GM12891 (cell line): ENCODE data around the gene DSCAM.

ENCODE experiments used
- POLR2A ChIP-seq: IDR thresholded peaks from 2 replicates; pipeline ENCODE4 v1.6.1; 2011; ENCODE audit warnings: low read depth, low read length, control low read depth
- POLR2AphosphoS5 ChIP-seq: IDR thresholded peaks from 2 replicates; pipeline ENCODE4 v1.6.1; 2011; ENCODE audit warnings: low read depth, low read length, control low read depth
- POU2F2 ChIP-seq: IDR thresholded peaks from 2 replicates; pipeline ENCODE4 v1.6.1; 2011; ENCODE audit warnings: low read depth, mild to moderate bottlenecking, control low read depth, low read length, moderate library complexity
- SPI1 ChIP-seq: IDR thresholded peaks from 2 replicates; pipeline ENCODE4 v1.6.1; 2011; ENCODE audit warnings: low read depth, low read length, control low read depth
- TAF1 ChIP-seq: IDR thresholded peaks from 2 replicates; pipeline ENCODE4 v1.6.1; 2011; ENCODE audit warnings: low read depth, low read length, control low read depth

GRCh38 chr21:40457741-40458140, 389.2 kb downstream of the DSCAM start:
- TF ChIP-seq POLR2A (no peak), TAF1 (no peak), POLR2AphosphoS5 (no peak), SPI1 (no peak), POU2F2 (no peak)
